ENCODE results near the gene PRDM16. TPM values are rescaled to one million over a fixed set of nuclear protein-coding genes. Genes with fewer than 3 reads are reported as not detected.
A peak's percentile ranks its signal among the peaks of the same experiment; 100 is the strongest.

Gene PRDM16
- total and polyA plus RNA-seq, 2 of the 8 experiments (the other 6 are each of a cell fraction or from before 2014, with no cell fraction given): 0.39 to 0.43 TPM

GRCh38 chr1:3113047-3113740 lies 44.2 kb downstream of the PRDM16 start:
- H4K8ac ChIP-seq (ENCODE audit: extremely low read depth, insufficient read depth, low read length): 0 out of 2 replicates have a peak overlapping the region, but pooled peaks have one; percentile 45
- H3K4me3 ChIP-seq (ENCODE audit: extremely low read depth in 1 of 4, insufficient read depth in 2 of 4, low read depth in 3 of 4, low read length in 4 of 4): no peak overlapping the region
- H3K18ac ChIP-seq (ENCODE audit: extremely low read depth, low read length): no peak overlapping the region
- H3K4ac ChIP-seq (replicated peaks; ENCODE audit: insufficient read length, low read depth, low read length): no peak overlapping the region
- no peak overlapping the region for H3K14ac ChIP-seq (ENCODE audit: insufficient read length)
- H4K20me1 ChIP-seq (replicated peaks in 1 of 2; ENCODE audit: control insufficient read depth in 1 of 2, insufficient read depth in 2 of 2, low read length in 2 of 2): peaks cover 0 to 6% of the 10 kb centered on the region in 2 experiments
- 88% methylated on average over 15 of the region's 20 CpGs; no CpG with 5 or more reads in 1 of the 2 experiments for WGBS, 2 experiments (ENCODE audit: extremely low coverage in 1 of 2, insufficient coverage in 1 of 2, insufficient read length in 1 of 2, insufficient replicate concordance in 2 of 2, low coverage in 1 of 2, low lambda C conversion rate in 2 of 2, missing lambda C conversion rate in 1 of 2)
- no peak overlapping the region for H2BK20ac ChIP-seq (ENCODE audit: low read length)
- peaks cover 4% of the 10 kb centered on the region for H3K79me1 ChIP-seq (ENCODE audit: low read depth, low read length)
- FAIRE-seq (no peak), DNase-seq (ENCODE audit: low read depth in 1 of 2, low spot score in 2 of 2) (no peak)
- H2BK12ac ChIP-seq (ENCODE audit: low read depth, low read length): no peak overlapping the region
- H3K23ac ChIP-seq (ENCODE audit: insufficient read length): no peak overlapping the region
- H3K79me2 ChIP-seq (ENCODE audit: control insufficient read depth in 1 of 2, insufficient read depth in 2 of 2, low read length in 2 of 2): no peaks in the 10 kb centered on the region
- no peaks in the 10 kb centered on the region; a peak in 2 of 7 replicates for H3K27me3 ChIP-seq (replicated peaks in 1 of 4; ENCODE audit: control insufficient read depth in 3 of 4, extremely low read depth in 1 of 4, insufficient read depth in 3 of 4, low read length in 3 of 4)
- ChIA-PET CTCF (ENCODE audit: partially characterized antibody) (interaction anchor here (0.5 to 1.6 kb wide), 2 partner anchors 46 to 186 kb away, joined by 3 to 4 read pairs; no protein-coding TSS in a partner anchor), POLR2A (ENCODE audit: partially characterized antibody) (no interaction called here)
- H4K5ac ChIP-seq (ENCODE audit: insufficient read length, low read depth, low read length): no peak overlapping the region
- no peak overlapping the region for H2AK5ac ChIP-seq (ENCODE audit: low read depth, low read length)
- no peak overlapping the region for H4K91ac ChIP-seq (replicated peaks; ENCODE audit: insufficient read length, low read length)
- no peak overlapping the region for H3K4me2 ChIP-seq (ENCODE audit: insufficient read depth in 1 of 2, low read depth in 2 of 2, low read length in 2 of 2)
- H3K4me1 ChIP-seq (replicated peaks in 1 of 4; ENCODE audit: control insufficient read depth in 3 of 4, insufficient read depth in 4 of 4, low read length in 3 of 4): no peaks in the 10 kb centered on the region
- no peaks in the 10 kb centered on the region for H3K36me3 ChIP-seq (ENCODE audit: control insufficient read depth in 2 of 4, insufficient read depth in 4 of 4, low read length in 3 of 4)
- H3K27ac ChIP-seq (ENCODE audit: low read depth, low read length): no peak overlapping the region
- peaks cover 4 to 5% of the 10 kb centered on the region in 2 experiments; a peak in 3 of 4 replicates for H3K9me3 ChIP-seq (ENCODE audit: insufficient read depth in 2 of 2, low read depth in 1 of 2, low read length in 1 of 2)
- H3K56ac ChIP-seq (replicated peaks; ENCODE audit: insufficient read length, low read depth, low read length): no peak overlapping the region
- H2BK5ac ChIP-seq (ENCODE audit: low read depth, low read length): no peak overlapping the region
- H2AFZ ChIP-seq (ENCODE audit: low read length): no peak overlapping the region
- no peak overlapping the region for H3K9ac ChIP-seq (replicated peaks in 1 of 4; ENCODE audit: extremely low read depth in 1 of 4, low read depth in 3 of 4, low read length in 3 of 4)
- H2BK15ac ChIP-seq (ENCODE audit: low read length): no peak overlapping the region
- H3K23me2 ChIP-seq (ENCODE audit: low read depth, low read length): no peaks in the 10 kb centered on the region
- H2BK120ac ChIP-seq (replicated peaks; ENCODE audit: low read depth, low read length): no peak overlapping the region
- no peak for TF ChIP-seq SRF (IDR thresholded peaks at IDR 0.05; ENCODE audit: low read depth, low read length)
- no peak for TF ChIP-seq RNF2 (IDR thresholded peaks at IDR 0.05; ENCODE audit: borderline replicate concordance, low read depth, low read length, missing control alignments, poor library complexity, severe bottlenecking)
- TF ChIP-seq ASH2L (IDR thresholded peaks at IDR 0.05; ENCODE audit: low read length): no peak
- no peak for TF ChIP-seq TAF7 (optimal IDR thresholded peaks at IDR 0.05; ENCODE audit: borderline replicate concordance, low read depth, low read length)
- no peak for TF ChIP-seq CREB1 (IDR thresholded peaks at IDR 0.05)
- no peak for TF ChIP-seq ZNF274 (IDR thresholded peaks at IDR 0.05; ENCODE audit: borderline replicate concordance, extremely low read depth, low read length)
- no peak for TF ChIP-seq YY1 (IDR thresholded peaks at IDR 0.05; ENCODE audit: low read depth, low read length)
- TF ChIP-seq KDM1A (IDR thresholded peaks at IDR 0.05; ENCODE audit: borderline replicate concordance, low read length): no peak
- no peak for TF ChIP-seq CTCF (IDR thresholded peaks at IDR 0.05; ENCODE audit: control extremely low read depth in 1 of 3, insufficient read depth in 1 of 3, low read depth in 1 of 3, low read length in 3 of 3)
- no peak for TF ChIP-seq TEAD4 (IDR thresholded peaks at IDR 0.05; ENCODE audit: low read depth, low read length)

Data from H1 (cell line).